Transverse colon (tissue), 4 donors: Measurements from ENCODE around the gene FOLR3. TPM values are rescaled to one million over a fixed set of nuclear protein-coding genes. Genes with fewer than 3 reads are reported as not detected.
"Not testable (repeated sequence)": the region's sequence is repeated elsewhere in the genome, so short reads cannot be mapped to it uniquely, and the experiment has no call there.

Source experiments
- DNase-seq: peaks from one replicate; pipeline ENCODE4 v3.0.0-alpha.2; 2019
- H3K27ac ChIP-seq, 4 donors: fragments of 200-600 bp; sonication (generic); 2 replicates each; pipeline ENCODE4 v1.5.1; 2016 to 2018; ENCODE audit warnings: inconsistent platforms in 4 of 4
- H3K27me3 ChIP-seq: fragments of 200-600 bp; sonication (generic); 2 replicates; pipeline ENCODE4 v1.5.1; 2017; ENCODE audit warnings: inconsistent platforms
- H3K36me3 ChIP-seq, 4 donors: fragments of 200-600 bp; sonication (generic); 2 replicates each; pipeline ENCODE4 v1.5.1; 2017 to 2019; ENCODE audit warnings: inconsistent platforms in 4 of 4
- H3K4me1 ChIP-seq, 4 donors: fragments of 200-600 bp; sonication (generic); 2 replicates each; pipeline ENCODE4 v1.5.1; 2017 to 2020; ENCODE audit warnings: inconsistent platforms in 4 of 4
- H3K4me3 ChIP-seq, 4 donors: fragments of 200-600 bp; sonication (generic); 1 replicate in 1 of 4; 2 replicates in 3 of 4; pipeline versions ENCODE4 v1.5.1 to v1.6.1; 2017 to 2019; ENCODE audit warnings: inconsistent platforms in 4 of 4
- H3K9me3 ChIP-seq, 2 donors: fragments of 200-600 bp; sonication (generic); 2 replicates each; pipeline ENCODE4 v1.5.1; 2017 to 2019; ENCODE audit warnings: inconsistent platforms in 2 of 2
- EP300 ChIP-seq: sonication (generic); formaldehyde crosslinking; IDR thresholded peaks from one replicate; pipeline ENCODE4 v1.6.1; 2017; ENCODE audit warnings: antibody characterized with exemption, low read depth
- POLR2A ChIP-seq: fragments of 450-650 bp; IDR thresholded peaks from one replicate; pipeline ENCODE4 v1.6.1; 2016; ENCODE audit warnings: antibody characterized with exemption, mild to moderate bottlenecking, moderate library complexity
- POLR2AphosphoS5 ChIP-seq, 3 donors: sonication (generic); formaldehyde crosslinking; IDR thresholded peaks; one replicate each; pipeline ENCODE4 v1.6.1; 2016; ENCODE audit warnings: antibody characterized with exemption in 3 of 3
- WGBS, 2 donors: methylation state at CpG; one replicate each; pipeline ENCODE4 v1.1.5; 2018; ENCODE audit warnings: low coverage in 1 of 2; 5-methylcytosine and 5-hydroxymethylcytosine counted together
- in situ Hi-C, 4 donors: fragments of 200-750 bp; cut with MboI; loops; one replicate each; pipeline versions ENCODE4 v1.15.0 to v1.15.1; 2017; ENCODE audit warnings: low sequenced_read_pairs in 3 of 4, low pct_ligation_motif_present in 1 of 4, low pct_unique_long_range_greater_than_20kb in 1 of 4
- intact Hi-C: fragments of 100-400 bp; cut with DNase I; formaldehyde crosslinking; loops from one replicate; pipeline ENCODE4 v1.15.1; 2023; ENCODE audit warnings: low total_unique reads
- total RNA-seq, 4 donors: library from RNA; depleted of rRNA; stranded (reverse); fragments of >200 nt; gene quantifications; one replicate each; pipeline ENCODE4 v1.1.0, GENCODE V29; 2016
- TF ChIP-seq, protein P1 (sequence below), 5 experiments: fragments of 200-600 bp in 3 of 5; fragments of 450-650 bp in 2 of 5; sonication (generic) in 3 of 5; IDR thresholded peaks; 1 replicate in 2 of 5; 2 replicates in 3 of 5; pipeline ENCODE4 v1.5.1; 2016 to 2017; ENCODE audit warnings: antibody characterized with exemption in 5 of 5, inconsistent platforms in 3 of 5, mild to moderate bottlenecking in 2 of 5, moderate library complexity in 1 of 5

Gene FOLR3
- total RNA-seq, 4 donors from 2014 or later, result not detected

DNA sequence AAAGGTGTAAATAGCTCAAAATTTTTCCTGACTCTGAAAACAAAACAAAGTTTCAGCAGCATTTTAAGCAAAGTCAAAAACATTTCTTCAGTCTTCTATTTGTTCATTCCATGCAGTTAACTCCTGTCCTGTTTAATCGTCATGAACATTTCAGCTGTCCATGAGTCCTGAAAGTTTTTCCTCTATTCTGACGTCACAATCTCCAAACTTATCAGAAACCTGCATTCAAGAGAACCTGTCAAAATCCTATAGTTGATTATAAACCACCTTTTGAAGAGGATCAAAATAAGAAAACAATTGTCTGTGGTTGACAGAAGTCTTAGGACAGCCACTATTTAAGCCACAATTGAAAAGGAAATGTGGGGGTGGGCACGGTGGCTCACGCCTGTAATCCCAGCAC lies 15.4 kb downstream of the FOLR3 start:
- intact Hi-C loops (no loop called here), in situ Hi-C loops (no loop called here)
- Histone ChIP-seq H3K27me3 (no peaks in the 10 kb centered on the region), H3K4me1 (no peaks in the 10 kb centered on the region), H3K9me3 (no peaks in the 10 kb centered on the region), H3K4me3 (no peak overlapping the region), H3K27ac (no peak overlapping the region), H3K36me3 (no peaks in the 10 kb centered on the region)
- WGBS, 2 donors, result 72 to 81% methylated on average over 4 of the region's 4 CpGs
- DNase-seq, result no peak
- TF ChIP-seq, protein P1, sequence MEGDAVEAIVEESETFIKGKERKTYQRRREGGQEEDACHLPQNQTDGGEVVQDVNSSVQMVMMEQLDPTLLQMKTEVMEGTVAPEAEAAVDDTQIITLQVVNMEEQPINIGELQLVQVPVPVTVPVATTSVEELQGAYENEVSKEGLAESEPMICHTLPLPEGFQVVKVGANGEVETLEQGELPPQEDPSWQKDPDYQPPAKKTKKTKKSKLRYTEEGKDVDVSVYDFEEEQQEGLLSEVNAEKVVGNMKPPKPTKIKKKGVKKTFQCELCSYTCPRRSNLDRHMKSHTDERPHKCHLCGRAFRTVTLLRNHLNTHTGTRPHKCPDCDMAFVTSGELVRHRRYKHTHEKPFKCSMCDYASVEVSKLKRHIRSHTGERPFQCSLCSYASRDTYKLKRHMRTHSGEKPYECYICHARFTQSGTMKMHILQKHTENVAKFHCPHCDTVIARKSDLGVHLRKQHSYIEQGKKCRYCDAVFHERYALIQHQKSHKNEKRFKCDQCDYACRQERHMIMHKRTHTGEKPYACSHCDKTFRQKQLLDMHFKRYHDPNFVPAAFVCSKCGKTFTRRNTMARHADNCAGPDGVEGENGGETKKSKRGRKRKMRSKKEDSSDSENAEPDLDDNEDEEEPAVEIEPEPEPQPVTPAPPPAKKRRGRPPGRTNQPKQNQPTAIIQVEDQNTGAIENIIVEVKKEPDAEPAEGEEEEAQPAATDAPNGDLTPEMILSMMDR (IDR thresholded peaks at IDR 0.05), result no peak
- TF ChIP-seq EP300, result no peak

DNA sequence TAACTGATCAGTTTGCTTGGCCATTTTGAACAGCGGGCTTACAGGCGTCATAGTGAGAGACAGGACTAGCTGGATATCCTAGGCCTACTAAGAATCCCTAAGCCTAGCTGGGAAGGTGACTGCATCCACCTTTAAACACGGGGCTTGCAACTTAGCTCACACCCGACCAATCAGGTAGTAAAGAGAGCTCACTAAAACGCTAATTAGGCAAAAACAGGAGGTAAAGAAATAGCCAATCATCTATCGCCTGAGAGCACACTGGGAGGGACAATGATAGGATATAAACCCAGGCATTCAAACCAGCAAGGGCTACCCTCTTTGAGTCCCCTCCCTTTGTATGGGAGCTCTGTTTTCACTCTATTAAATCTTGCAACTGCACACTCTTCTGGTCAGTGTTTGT lies 18.3 kb downstream of the FOLR3 start:
- WGBS, 2 donors, result 85 to 87% methylated on average over 4 to 6 of the region's 6 CpGs
- not testable (repeated sequence) for DNase-seq

DNA sequence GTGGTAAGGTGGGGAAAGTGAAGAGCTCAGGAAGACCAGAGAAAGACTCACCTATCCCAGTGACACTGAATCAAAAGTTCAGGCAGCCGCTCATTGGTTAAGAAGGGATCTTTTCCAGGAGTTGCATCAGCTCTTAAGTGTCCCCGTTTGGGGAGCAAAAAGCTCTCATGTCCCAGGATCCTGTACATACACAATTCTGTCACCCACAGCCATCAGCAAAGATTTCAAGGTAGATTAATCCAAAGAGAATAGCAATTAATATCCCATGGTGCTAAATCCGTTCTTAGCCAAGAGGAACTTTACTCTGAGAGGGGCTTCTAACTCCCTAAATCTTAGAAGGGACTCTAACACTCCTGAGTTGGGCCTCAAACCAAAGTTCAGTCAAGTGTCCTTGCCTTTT lies 19.3 kb downstream of the FOLR3 start:
- in situ Hi-C loops, result no loop called here
- TF ChIP-seq POLR2A (no peak), EP300 (no peak), POLR2AphosphoS5 (IDR thresholded peaks at IDR 0.05) (no peak)
- TF ChIP-seq, protein P1 (IDR thresholded peaks at IDR 0.05), result no peak
- Histone ChIP-seq H3K36me3 (no peaks in the 10 kb centered on the region), H3K4me1 (no peaks in the 10 kb centered on the region), H3K4me3 (no peak overlapping the region), H3K27ac (no peak overlapping the region), H3K27me3 (no peaks in the 10 kb centered on the region), H3K9me3 (no peaks in the 10 kb centered on the region)
- 85 to 90% methylated on average over 2 to 3 of the region's 3 CpGs for WGBS, 2 donors
- intact Hi-C loops, result no loop called here
- no peak for DNase-seq

More for the DNA sequence above, 18.3 kb downstream of the FOLR3 start:
- H3K4me3 ChIP-seq, H3K27ac ChIP-seq, in situ Hi-C loops, H3K27me3 ChIP-seq, H3K4me1 ChIP-seq, intact Hi-C loops, H3K36me3 ChIP-seq, H3K9me3 ChIP-seq: not testable (repeated sequence)

DNA sequence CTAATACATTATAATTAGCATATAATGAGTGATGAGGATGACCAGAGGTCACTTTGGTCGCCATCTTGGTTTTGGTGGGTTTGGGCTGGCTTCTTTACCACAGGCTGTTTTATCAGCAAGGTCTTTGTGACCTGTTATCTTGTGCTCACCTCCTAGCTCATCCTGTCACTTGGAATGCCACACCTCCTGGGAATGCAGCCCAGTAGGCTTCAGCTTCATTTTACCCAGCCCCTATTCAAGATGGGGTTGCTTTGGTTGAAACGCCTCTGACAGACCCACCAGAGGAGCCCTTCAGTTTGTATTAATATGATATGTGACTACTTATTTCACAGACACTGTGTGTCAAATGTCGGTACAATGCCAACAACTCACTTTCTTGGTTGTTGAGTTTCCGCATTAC lies 20.2 kb downstream of the FOLR3 start:
- Histone ChIP-seq H3K9me3 (no peaks in the 10 kb centered on the region), H3K27ac (no peak overlapping the region), H3K27me3 (no peaks in the 10 kb centered on the region), H3K4me1 (no peaks in the 10 kb centered on the region), H3K4me3 (no peak overlapping the region), H3K36me3 (no peaks in the 10 kb centered on the region)
- intact Hi-C loops (no loop called here), in situ Hi-C loops (no loop called here)
- 85 to 92% methylated on average over 3 to 4 of the region's 4 CpGs for WGBS, 2 donors
- TF ChIP-seq POLR2A (no peak), EP300 (no peak), POLR2AphosphoS5 (IDR thresholded peaks at IDR 0.05) (no peak)
- TF ChIP-seq, protein P1 (IDR thresholded peaks at IDR 0.05), result no peak
- DNase-seq, result no peak

DNA sequence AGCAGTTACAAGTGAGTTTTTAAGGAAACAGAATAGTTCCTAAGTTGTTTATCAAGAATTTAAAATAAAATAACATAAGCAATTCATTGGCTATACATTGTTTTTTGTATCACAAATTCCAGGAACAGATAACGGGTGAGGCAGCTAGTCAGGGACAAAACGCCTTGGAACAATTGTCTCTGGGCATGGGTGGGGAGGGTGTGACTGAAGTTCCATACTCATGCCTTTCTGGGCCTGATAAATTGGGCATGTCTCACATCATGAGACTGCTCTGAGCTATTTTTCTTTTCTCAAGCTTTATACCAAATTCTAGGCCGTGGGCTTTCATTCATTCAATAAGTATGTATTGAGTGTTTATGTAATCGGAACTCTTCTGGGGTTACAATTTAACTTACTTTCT lies 21.6 kb downstream of the FOLR3 start:
- H3K36me3 ChIP-seq, result no peaks in the 10 kb centered on the region
- 55 to 75% methylated on average over 2 to 4 of the region's 4 CpGs for WGBS, 2 donors
- no peaks in the 10 kb centered on the region for H3K4me1 ChIP-seq
- H3K27me3 ChIP-seq, result no peaks in the 10 kb centered on the region
- H3K9me3 ChIP-seq, result no peaks in the 10 kb centered on the region
- in situ Hi-C loops, result no loop called here
- DNase-seq, result no peak
- H3K27ac ChIP-seq, result no peak overlapping the region
- intact Hi-C loops, result no loop called here
- no peak overlapping the region for H3K4me3 ChIP-seq
- TF ChIP-seq POLR2AphosphoS5 (IDR thresholded peaks at IDR 0.05), result no peak
